Stimulated activated naive CD8-positive, alpha-beta T cell treated with anti-CD3 and anti-CD28 coated beads, Interleukin-15, amount 100 ng/mL, for 72 hours (primary cell): ENCODE data around the gene RBM38.
A peak's percentile ranks its signal among the peaks of the same experiment; 100 is the strongest.

ENCODE experiments used
- ATAC-seq: fragments of 150-1000 bp; cut with Tn5 transposase; 2 replicates; pipeline ENCODE4 v1.10.0; 2021; ENCODE audit warnings: mild to moderate bottlenecking, moderate library complexity
- DNase-seq, 2 donors: peaks; one replicate each; pipeline ENCODE4 v3.0.0; 2021 to 2022
- H3K27ac Mint-ChIP-seq, 2 donors: one replicate each; pipeline ENCODE4 v1.8.0; 2022; ENCODE audit warnings: mild to moderate bottlenecking in 2 of 2, mixed read lengths in 2 of 2, moderate library complexity in 2 of 2
- H3K27me3 Mint-ChIP-seq: one replicate; pipeline ENCODE4 v1.8.0; 2022; ENCODE audit warnings: mixed read lengths
- H3K4me1 Mint-ChIP-seq: one replicate; pipeline ENCODE4 v1.8.0; 2022; ENCODE audit warnings: mild to moderate bottlenecking, mixed read lengths
- H3K4me3 Mint-ChIP-seq, 2 donors: one replicate each; pipeline ENCODE4 v1.8.0; 2022; ENCODE audit warnings: mild to moderate bottlenecking in 2 of 2, mixed read lengths in 2 of 2, moderate library complexity in 1 of 2
- H3K9me3 Mint-ChIP-seq, 2 donors: one replicate each; pipeline ENCODE4 v1.8.0; 2022; ENCODE audit warnings: mixed read lengths in 2 of 2

Gene RBM38

GRCh38 chr20:57450931-57451330 is 59.7 kb downstream of the RBM38 start:
- H3K4me3 Mint-ChIP-seq, result peak overlapping the region in 1 of 2 donors; percentile 69
- peak; percentile 22 for ATAC-seq

GRCh38 chr20:57451431-57451794 is 60.2 kb downstream of the RBM38 start:
- H3K4me3 Mint-ChIP-seq, result peak overlapping the region in 1 of 2 donors; percentile 58
- peaks cover 33% of the 10 kb centered on the region for H3K4me1 Mint-ChIP-seq
- ATAC-seq (no peak), DNase-seq (no peak)
- no peaks in the 10 kb centered on the region for H3K27me3 Mint-ChIP-seq
- H3K27ac Mint-ChIP-seq, result peak overlapping the region in 1 of 2 donors; percentile 31
- H3K9me3 Mint-ChIP-seq, result no peaks in the 10 kb centered on the region

More at GRCh38 chr20:57450931-57451330, 59.7 kb downstream of the RBM38 start:
- DNase-seq, result no peak
- no peak overlapping the region for H3K27ac Mint-ChIP-seq
- peaks cover 33% of the 10 kb centered on the region for H3K4me1 Mint-ChIP-seq
- no peaks in the 10 kb centered on the region for H3K27me3 Mint-ChIP-seq
- H3K9me3 Mint-ChIP-seq, result no peaks in the 10 kb centered on the region

GRCh38 chr20:57451795-57452661 is 60.8 kb downstream of the RBM38 start:
- Mint-ChIP-seq H3K4me3 (peak overlapping the region; percentile 58 to 64), H3K9me3 (no peaks in the 10 kb centered on the region), H3K27me3 (no peaks in the 10 kb centered on the region), H3K27ac (peak overlapping the region; percentile 10 to 94), H3K4me1 (peaks cover 33% of the 10 kb centered on the region)
- DNase-seq, result no peak
- peak; percentile 77 for ATAC-seq

- DNase-seq (no peak), ATAC-seq (no peak)
- H3K4me1 Mint-ChIP-seq, result peaks cover 23% of the 10 kb centered on the region
- no peaks in the 10 kb centered on the region for H3K27me3 Mint-ChIP-seq
- no peaks in the 10 kb centered on the region for H3K9me3 Mint-ChIP-seq
- H3K4me3 Mint-ChIP-seq, result no peak overlapping the region
- H3K27ac Mint-ChIP-seq, result no peak overlapping the region
Measured at GRCh38 chr20:57455386-57455785, 64.2 kb downstream of the RBM38 start.

GRCh38 chr20:57456116-57456515 is 64.9 kb downstream of the RBM38 start:
- DNase-seq (no peak), ATAC-seq (no peak)
- Mint-ChIP-seq H3K4me3 (no peak overlapping the region), H3K9me3 (no peaks in the 10 kb centered on the region), H3K27ac (no peak overlapping the region), H3K27me3 (no peaks in the 10 kb centered on the region), H3K4me1 (peaks cover 15% of the 10 kb centered on the region)

GRCh38 chr20:57457243-57458095 is 66.3 kb downstream of the RBM38 start:
- DNase-seq (no peak), ATAC-seq (no peak)
- Mint-ChIP-seq H3K4me1 (peaks cover 2% of the 10 kb centered on the region), H3K9me3 (no peaks in the 10 kb centered on the region), H3K4me3 (no peak overlapping the region), H3K27ac (no peak overlapping the region), H3K27me3 (no peaks in the 10 kb centered on the region)

GRCh38 chr20:57458400-57459160 is 67.4 kb downstream of the RBM38 start:
- Mint-ChIP-seq H3K27ac (no peak overlapping the region), H3K4me3 (no peak overlapping the region)
- DNase-seq, result no peak

More at GRCh38 chr20:57458400-57459160, 67.4 kb downstream of the RBM38 start:
- ATAC-seq, result no peak
- no peaks in the 10 kb centered on the region for H3K9me3 Mint-ChIP-seq
- H3K4me1 Mint-ChIP-seq, result no peaks in the 10 kb centered on the region
- no peaks in the 10 kb centered on the region for H3K27me3 Mint-ChIP-seq
